8988T (cell line): ENCODE results near the gene DISP2.

Experiments
- DNase-seq: peaks from one replicate; pipeline ENCODE4 v3.0.0; 2011

Gene DISP2

GRCh38 chr15:40428185-40428584 lies 70.2 kb downstream of the DISP2 start:
- DNase-seq: no peak
